Left renal pelvis (tissue), 4 donors: ENCODE data around the gene GABRG3. TPM values are rescaled to one million over a fixed set of nuclear protein-coding genes. Genes with fewer than 3 reads are reported as not detected.

Experiments used
- DNase-seq, 4 donors: peaks; one replicate each; pipeline ENCODE4 v3.0.0-alpha.2; 2013; ENCODE audit warnings: low read depth in 4 of 4, low spot score in 3 of 4
- polyA plus RNA-seq, 4 donors: library from polyadenylated mRNA; unstranded; fragments of 120-200 nt; gene quantifications; one replicate each; pipeline ENCODE4 v1.2.1, GENCODE V29; 2013; ENCODE audit not compliant: insufficient read length in 4 of 4

Gene GABRG3
- polyA plus RNA-seq, 4 donors = 0.71 to 2.0 (median 1.9) TPM

DNA sequence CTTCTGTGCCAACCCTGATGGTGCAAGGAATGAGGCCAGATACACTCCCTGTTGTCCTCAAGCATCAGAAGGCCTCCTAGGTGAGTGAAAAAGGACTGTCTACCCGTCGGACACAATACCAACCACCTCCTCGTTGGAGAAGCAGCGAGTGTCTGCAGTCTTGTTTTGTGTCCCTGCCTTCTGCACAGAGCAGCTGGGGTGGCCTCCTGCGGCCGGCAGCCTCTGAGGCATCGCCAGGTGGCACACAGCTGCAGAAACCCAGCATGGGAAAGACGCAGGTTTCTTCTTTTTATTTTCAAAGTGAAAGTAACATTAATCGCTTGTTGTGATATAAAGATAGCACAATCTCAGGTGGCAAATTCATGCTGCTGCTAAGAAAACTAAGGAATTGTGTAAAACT is 618.3 kb downstream of the GABRG3 start:
- DNase-seq = no peak

DNA sequence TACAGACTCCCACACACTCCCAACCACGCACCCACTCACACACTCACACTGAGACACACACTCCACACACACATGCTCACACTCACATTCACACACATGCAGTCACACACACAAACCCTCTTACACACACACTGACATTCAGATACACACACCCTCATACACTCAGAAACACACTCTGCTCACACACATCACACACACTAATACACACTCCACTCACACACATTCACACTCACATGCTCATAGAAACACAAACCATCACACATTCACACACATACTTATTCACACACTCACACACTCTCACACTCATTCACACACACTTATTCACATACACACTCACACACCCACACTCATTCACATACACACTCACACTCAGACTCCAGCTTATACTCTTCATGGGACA is 618.8 kb downstream of the GABRG3 start:
- DNase-seq = no peak

Other genes starting within 250 kb of the GABRG3 start
- 1 to 10 TPM; 4.0 to 7.4 (median 6.6) TPM for gene GABRB3, start 198.1 kb upstream of the GABRG3 start, polyA plus RNA-seq
- gene GABRA5, start 104.1 kb upstream of the GABRG3 start, polyA plus RNA-seq = under 1 TPM; 0.14 to 0.40 (median 0.32) TPM